Choroid plexus epithelial cell (primary cell): Measurements from ENCODE around the gene XRN2.

Experiments
- DNase-seq: peaks from one replicate; pipeline ENCODE4 v3.0.0-alpha.2; 2010; ENCODE audit warnings: low read depth
- H3K4me3 ChIP-seq: 2 replicates; pipeline ENCODE4 v1.5.1; 2011; ENCODE audit warnings: low read depth, mild to moderate bottlenecking, control low read depth, low read length, moderate library complexity
- TF ChIP-seq, protein P1 (sequence below): conservative IDR thresholded peaks from 2 replicates; pipeline ENCODE4 v1.5.1; 2011; ENCODE audit warnings: low read depth, mild to moderate bottlenecking, control low read depth, inconsistent platforms, low read length, moderate library complexity

Gene XRN2

DNA sequence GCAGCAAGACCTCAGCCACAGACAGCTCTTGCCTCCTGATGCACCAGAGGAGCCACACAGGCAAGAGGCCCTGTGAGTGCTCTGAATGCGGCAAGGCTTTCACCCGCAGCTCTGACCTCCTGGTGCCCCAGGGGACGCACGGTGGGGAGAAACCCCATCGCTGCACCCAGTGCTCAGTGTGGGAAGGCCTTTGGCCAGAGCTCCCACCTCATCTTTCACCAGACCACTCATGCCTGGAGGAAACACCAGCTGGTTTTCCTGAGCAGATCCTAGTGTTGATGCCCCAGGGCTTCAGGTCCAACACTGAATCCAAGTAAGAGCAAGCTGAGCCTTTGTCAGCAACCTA lies 37.0 kb upstream of the XRN2 start:
- DNase-seq, result no peak
- TF ChIP-seq, protein P1, sequence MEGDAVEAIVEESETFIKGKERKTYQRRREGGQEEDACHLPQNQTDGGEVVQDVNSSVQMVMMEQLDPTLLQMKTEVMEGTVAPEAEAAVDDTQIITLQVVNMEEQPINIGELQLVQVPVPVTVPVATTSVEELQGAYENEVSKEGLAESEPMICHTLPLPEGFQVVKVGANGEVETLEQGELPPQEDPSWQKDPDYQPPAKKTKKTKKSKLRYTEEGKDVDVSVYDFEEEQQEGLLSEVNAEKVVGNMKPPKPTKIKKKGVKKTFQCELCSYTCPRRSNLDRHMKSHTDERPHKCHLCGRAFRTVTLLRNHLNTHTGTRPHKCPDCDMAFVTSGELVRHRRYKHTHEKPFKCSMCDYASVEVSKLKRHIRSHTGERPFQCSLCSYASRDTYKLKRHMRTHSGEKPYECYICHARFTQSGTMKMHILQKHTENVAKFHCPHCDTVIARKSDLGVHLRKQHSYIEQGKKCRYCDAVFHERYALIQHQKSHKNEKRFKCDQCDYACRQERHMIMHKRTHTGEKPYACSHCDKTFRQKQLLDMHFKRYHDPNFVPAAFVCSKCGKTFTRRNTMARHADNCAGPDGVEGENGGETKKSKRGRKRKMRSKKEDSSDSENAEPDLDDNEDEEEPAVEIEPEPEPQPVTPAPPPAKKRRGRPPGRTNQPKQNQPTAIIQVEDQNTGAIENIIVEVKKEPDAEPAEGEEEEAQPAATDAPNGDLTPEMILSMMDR, result no peak
- no peak overlapping the region for H3K4me3 ChIP-seq

DNA sequence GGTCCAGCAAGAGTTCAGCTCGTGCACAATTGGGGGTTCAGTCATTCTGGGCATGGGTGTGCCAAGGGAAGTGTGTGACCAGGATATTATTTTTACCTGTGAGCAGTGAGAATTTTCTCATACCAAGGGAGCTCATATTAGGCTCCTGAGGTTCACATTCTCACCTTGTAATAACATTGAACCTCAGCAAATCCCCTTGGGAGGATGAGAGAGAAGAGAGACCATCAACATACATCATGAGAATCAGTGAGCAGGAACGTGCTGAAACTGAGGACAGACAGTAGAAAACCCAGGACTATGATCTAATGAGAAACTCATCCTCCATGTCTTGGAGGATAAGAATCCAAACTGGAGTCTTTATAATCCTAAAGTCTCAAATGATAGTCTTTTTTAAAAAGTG lies 33.4 kb upstream of the XRN2 start:
- TF ChIP-seq, protein P1, result no peak

DNA sequence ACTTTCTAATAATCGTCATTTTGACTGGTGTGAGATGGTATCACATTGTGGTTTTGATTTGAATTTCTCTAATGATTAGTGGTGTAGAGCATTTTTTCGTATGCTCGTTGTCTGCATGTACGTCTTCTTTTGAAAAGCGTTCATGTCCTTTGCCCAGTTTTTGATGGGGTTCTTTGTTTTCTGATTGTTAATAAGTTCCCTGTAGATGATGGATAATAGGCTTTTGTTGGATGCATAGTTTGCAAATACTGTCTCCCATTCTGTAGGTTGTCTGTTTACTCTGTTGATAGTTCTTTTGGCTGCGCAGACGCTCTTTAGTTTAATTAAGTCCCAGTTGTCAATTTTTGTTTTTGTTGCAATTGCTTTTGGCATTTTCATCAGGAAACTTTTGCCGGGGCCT lies 32.3 kb upstream of the XRN2 start:
- H3K4me3 ChIP-seq, result no peak overlapping the region
- TF ChIP-seq, protein P1, result no peak
- no peak for DNase-seq

More for the DNA sequence above, 33.4 kb upstream of the XRN2 start:
- DNase-seq, result no peak
- H3K4me3 ChIP-seq, result no peak overlapping the region

DNA sequence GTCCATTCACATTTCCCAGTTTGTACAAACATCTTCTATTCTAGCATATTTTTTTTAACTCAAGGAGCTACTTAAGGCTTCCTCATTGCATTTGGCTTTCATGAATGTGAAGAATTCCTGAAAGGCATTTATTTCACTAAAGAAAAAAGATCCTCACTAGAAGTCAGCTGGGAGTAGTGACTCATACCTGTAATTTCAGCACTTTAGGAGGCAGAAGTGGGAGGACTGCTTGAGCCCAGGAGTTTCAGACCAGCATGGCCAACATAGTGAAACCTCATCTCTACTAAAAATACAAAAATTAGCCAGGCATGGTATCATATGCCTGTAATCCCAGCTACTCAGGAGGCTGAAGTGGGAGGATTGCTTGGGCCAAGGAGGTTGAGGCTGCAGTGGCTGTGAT lies 30.9 kb upstream of the XRN2 start:
- peak; percentile 55 for DNase-seq
- H3K4me3 ChIP-seq, result no peak overlapping the region
- TF ChIP-seq, protein P1, result no peak

DNA sequence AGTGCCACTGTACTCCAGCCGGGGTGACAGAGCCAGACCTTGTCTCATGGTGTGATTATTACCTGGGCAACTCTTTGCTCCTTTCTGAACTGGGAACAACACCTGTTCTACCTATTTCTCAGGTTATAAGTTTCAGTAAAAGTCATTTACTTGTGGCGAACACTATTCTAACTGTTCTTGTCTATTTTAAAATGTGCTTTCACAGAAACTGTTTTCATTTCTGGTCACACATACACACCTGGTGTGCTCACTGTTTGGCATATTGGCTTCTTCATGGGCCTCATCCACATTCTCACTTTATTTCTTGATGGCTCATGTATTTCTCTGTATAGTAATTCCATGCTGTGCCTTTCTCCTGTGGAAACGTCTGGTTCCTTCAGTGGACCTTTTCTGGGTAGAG lies 30.5 kb upstream of the XRN2 start:
- no peak overlapping the region for H3K4me3 ChIP-seq
- DNase-seq, result no peak
- TF ChIP-seq, protein P1, result no peak

DNA sequence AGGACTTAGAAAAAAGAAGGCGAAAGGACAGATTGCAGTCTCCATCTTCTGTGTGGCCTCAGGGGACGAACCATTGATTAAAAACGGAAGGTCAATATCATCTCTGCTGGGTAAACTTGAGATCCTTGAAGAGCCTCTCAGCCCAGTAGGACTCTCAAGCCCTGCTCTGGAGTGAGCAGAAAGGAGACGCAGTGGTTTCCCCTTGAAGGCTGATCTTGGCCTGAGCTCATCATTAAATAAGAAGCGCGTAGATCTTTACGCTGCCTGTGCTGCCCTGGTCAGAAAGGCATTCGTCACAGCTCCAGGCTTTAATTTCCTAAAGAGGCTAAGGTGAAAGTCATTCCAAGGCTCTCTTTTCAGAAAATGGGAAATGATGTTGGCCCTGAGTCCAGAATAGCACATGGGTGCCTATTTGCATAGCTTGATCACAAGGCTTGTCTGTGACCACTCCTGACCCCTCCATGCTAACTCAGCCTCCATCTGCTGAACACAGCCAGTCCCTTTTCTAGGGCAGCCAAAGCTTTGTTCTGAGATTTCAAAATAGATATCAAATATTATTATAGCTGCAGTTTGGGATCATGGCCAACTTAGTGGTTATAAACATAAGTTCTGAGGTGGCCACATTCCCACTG lies 29.3 kb upstream of the XRN2 start:
- TF ChIP-seq, protein P1, result no peak
- DNase-seq, result peak; percentile 17
- H3K4me3 ChIP-seq, result no peak overlapping the region

DNA sequence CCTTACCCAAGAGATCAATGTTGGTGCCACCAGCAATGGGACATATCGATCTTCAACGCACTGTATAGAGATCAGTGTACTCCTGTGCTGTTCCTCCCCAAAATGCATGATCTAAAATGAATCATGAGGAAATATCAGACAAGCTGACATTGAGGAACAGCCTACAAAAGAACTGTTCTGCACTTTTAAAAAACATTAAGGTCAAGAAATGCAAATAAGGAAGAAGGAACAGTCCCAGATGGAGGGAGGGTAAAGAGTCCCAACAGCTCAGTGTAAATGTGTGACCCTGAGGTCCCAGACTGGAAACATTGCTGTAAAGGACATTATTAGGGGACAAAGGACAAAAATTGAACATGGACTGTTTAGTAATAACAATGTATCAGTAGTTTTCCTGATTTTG lies 24.3 kb upstream of the XRN2 start:
- no peak for DNase-seq
- H3K4me3 ChIP-seq, result no peak overlapping the region
- TF ChIP-seq, protein P1, result no peak
